K562 (cell line): Measurements from ENCODE around the gene NOL4L. TPM values are rescaled to one million over a fixed set of nuclear protein-coding genes. Genes with fewer than 3 reads are reported as not detected.

Experiments
- ARNT ChIP-seq, 2 experiments: fragments of 450-650 bp; IDR thresholded peaks; 2 replicates each; pipeline ENCODE4 v1.6.1; 2016; ENCODE audit warnings: mild to moderate bottlenecking in 1 of 2
- CREBBP ChIP-seq: IDR thresholded peaks from one replicate; pipeline ENCODE4 v1.6.1; 2012; ENCODE audit warnings: low read depth, mild to moderate bottlenecking, control low read depth, inconsistent platforms, low read length
- EP400 ChIP-seq: fragments of 450-650 bp; IDR thresholded peaks from 2 replicates; pipeline ENCODE4 v1.6.1; 2017; ENCODE audit warnings: antibody characterized with exemption, mild to moderate bottlenecking, moderate library complexity
- HDAC6 ChIP-seq: IDR thresholded peaks from 2 replicates; pipeline ENCODE4 v1.6.1; 2012; ENCODE audit warnings: low read depth, mild to moderate bottlenecking, control low read depth, inconsistent platforms, low read length, moderate library complexity
- MYNN ChIP-seq, 2 experiments: sonication (generic); formaldehyde crosslinking in 1 of 2; IDR thresholded peaks; 2 replicates each; pipeline versions ENCODE4 v1.5.0 to v1.6.1; 2016 to 2020; ENCODE audit warnings: antibody characterized with exemption in 1 of 2, missing genetic modification reagents in 1 of 2
- NR2C2 ChIP-seq, 2 experiments: fragments of 200-800 bp in 1 of 2; sonication (Bioruptor generic) in 1 of 2; sonication (generic) in 1 of 2; formaldehyde crosslinking in 1 of 2; IDR thresholded peaks; 2 replicates each; pipeline versions ENCODE4 v1.6.1 to v1.8.0; 2016 to 2022; ENCODE audit warnings: mild to moderate bottlenecking in 1 of 2, missing compliant biosample characterization in 1 of 2, missing genetic modification characterization in 1 of 2, missing genetic modification reagents in 1 of 2
- SOX6 ChIP-seq: fragments of 450-650 bp; IDR thresholded peaks from 2 replicates; pipeline ENCODE4 v1.6.1; 2014; ENCODE audit warnings: mild to moderate bottlenecking
- WHSC1 ChIP-seq: IDR thresholded peaks from one replicate; pipeline ENCODE4 v1.6.1; 2012; ENCODE audit warnings: low read length, control low read depth, inconsistent platforms
- polyA plus RNA-seq, 8 experiments: library from polyadenylated mRNA; depleted of rRNA in 4 of 8; stranded (reverse) in 5 of 8; unstranded in 3 of 8; fragments of >200 nt; fragmentation: Nextera tagmentation in 2 of 8; fragmentation: Illumina TruSeq in 1 of 8; extraction: Ambion mirVana in 2 of 8; extraction: Trizol in 1 of 8; gene quantifications; 2 replicates each; pipeline versions ENCODE4 v1.2.1 to v1.2.3, GENCODE V29; 2011 to 2014; ENCODE audit warnings: inconsistent platforms in 1 of 8, missing spikeins in 1 of 8
- total RNA-seq, 7 experiments: library from RNA; depleted of rRNA in 6 of 7; stranded (reverse); fragments of >200 nt in 6 of 7; fragmentation: Illumina TruSeq in 2 of 7; extraction: Trizol in 2 of 7; gene quantifications; 2 replicates each; pipeline versions ENCODE4 v1.2.1 to v1.2.3, GENCODE V29; 2011 to 2021; ENCODE audit warnings: low replicate concordance in 1 of 7
- TF ChIP-seq, protein P1 (sequence below), 2 experiments: fragments of 450-650 bp in 1 of 2; sonication (generic) in 1 of 2; formaldehyde crosslinking in 1 of 2; IDR thresholded peaks; 2 replicates each; pipeline versions ENCODE4 v1.7.1 to v1.9.0; 2016 to 2022; ENCODE audit warnings: inconsistent platforms in 1 of 2, mild to moderate bottlenecking in 1 of 2, missing genetic modification reagents in 1 of 2
- TF ChIP-seq, protein P2 (sequence below): sonication (generic); formaldehyde crosslinking; IDR thresholded peaks from 2 replicates; pipeline ENCODE4 v1.8.1; 2023; ENCODE audit warnings: missing genetic modification reagents, mild to moderate bottlenecking, borderline replicate concordance

NOL4L gene
- total and polyA plus RNA-seq, 9 of the 15 experiments (the other 6 are each of a cell fraction or from before 2014, with no cell fraction given) = 5.1 to 36.2 (median 13.6) TPM

DNA sequence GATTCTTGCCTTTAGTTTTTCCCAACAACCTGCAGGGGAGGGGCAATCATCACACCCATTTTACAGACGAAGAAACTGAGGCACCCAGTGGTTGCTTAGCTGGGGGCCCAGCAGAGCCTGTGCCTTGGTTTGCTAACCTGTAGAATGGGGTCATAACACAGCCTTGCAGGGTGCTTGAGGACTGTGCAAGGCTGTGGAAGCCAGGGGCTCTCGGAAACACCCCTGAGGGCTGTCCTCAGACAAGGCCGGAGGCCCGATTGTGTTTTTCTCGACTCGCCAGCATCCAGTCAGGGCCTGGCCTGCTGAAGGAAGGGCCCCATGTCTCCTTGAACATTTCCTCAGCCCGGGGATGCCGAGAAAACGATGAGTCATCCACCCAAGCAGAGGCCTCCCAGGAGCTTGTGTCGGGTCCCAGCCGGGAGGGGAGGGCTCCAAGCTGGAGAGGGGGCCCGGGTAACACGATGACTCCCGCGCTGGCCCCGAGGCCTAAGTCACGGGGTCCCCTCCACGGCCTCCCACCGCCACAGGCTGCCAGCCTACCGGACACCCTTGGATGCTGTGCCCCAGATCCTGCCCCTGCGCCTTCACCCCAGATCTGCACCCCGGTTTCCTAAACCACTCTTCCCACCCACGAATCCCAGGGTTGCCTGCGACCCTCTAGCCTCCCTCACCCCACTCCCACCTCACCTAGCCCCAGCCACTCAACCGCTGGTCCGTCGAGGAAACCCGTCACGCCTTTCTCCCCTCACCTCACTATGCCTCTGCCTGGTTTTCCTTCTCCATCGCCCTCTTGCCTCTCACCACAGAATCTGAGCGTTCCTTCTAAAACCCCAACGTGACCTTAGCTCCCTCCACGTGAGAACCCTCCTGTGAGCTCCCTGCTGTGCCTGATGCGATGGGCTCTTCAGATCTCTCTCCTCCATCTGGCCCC lies 10.6 kb downstream of the NOL4L start (continued):
- TF ChIP-seq SOX6 (0 out of 2 replicates have a peak, but pooled peaks have one; percentile 13), HDAC6 (no peak), EP400 (0 out of 2 replicates have a peak, but pooled peaks have one; percentile 6), WHSC1 (no peak), NR2C2 (CRISPR knock-in tag; IDR thresholded peaks at IDR 0.05) (no peak), NR2C2 (tag; IDR thresholded peaks at IDR 0.05) (peak; percentile 62), MYNN (IDR thresholded peaks at IDR 0.05) (0 out of 2 replicates have a peak, but pooled peaks have one; percentile 10), MYNN (CRISPR knock-in tag; IDR thresholded peaks at IDR 0.05) (no peak), CREBBP (no peak), ARNT (IDR thresholded peaks at IDR 0.05) (peak; percentile 33 to 79; a peak in 2 of 4 replicates)
- TF ChIP-seq, protein P1, sequence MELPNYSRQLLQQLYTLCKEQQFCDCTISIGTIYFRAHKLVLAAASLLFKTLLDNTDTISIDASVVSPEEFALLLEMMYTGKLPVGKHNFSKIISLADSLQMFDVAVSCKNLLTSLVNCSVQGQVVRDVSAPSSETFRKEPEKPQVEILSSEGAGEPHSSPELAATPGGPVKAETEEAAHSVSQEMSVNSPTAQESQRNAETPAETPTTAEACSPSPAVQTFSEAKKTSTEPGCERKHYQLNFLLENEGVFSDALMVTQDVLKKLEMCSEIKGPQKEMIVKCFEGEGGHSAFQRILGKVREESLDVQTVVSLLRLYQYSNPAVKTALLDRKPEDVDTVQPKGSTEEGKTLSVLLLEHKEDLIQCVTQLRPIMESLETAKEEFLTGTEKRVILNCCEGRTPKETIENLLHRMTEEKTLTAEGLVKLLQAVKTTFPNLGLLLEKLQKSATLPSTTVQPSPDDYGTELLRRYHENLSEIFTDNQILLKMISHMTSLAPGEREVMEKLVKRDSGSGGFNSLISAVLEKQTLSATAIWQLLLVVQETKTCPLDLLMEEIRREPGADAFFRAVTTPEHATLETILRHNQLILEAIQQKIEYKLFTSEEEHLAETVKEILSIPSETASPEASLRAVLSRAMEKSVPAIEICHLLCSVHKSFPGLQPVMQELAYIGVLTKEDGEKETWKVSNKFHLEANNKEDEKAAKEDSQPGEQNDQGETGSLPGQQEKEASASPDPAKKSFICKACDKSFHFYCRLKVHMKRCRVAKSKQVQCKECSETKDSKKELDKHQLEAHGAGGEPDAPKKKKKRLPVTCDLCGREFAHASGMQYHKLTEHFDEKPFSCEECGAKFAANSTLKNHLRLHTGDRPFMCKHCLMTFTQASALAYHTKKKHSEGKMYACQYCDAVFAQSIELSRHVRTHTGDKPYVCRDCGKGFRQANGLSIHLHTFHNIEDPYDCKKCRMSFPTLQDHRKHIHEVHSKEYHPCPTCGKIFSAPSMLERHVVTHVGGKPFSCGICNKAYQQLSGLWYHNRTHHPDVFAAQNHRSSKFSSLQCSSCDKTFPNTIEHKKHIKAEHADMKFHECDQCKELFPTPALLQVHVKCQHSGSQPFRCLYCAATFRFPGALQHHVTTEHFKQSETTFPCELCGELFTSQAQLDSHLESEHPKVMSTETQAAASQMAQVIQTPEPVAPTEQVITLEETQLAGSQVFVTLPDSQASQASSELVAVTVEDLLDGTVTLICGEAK (IDR thresholded peaks at IDR 0.05) = 0 out of 2 replicates have a peak, but pooled peaks have one; percentile 17
- TF ChIP-seq, protein P1 (CRISPR knock-in tag; IDR thresholded peaks at IDR 0.05) = no peak
- TF ChIP-seq, protein P2, sequence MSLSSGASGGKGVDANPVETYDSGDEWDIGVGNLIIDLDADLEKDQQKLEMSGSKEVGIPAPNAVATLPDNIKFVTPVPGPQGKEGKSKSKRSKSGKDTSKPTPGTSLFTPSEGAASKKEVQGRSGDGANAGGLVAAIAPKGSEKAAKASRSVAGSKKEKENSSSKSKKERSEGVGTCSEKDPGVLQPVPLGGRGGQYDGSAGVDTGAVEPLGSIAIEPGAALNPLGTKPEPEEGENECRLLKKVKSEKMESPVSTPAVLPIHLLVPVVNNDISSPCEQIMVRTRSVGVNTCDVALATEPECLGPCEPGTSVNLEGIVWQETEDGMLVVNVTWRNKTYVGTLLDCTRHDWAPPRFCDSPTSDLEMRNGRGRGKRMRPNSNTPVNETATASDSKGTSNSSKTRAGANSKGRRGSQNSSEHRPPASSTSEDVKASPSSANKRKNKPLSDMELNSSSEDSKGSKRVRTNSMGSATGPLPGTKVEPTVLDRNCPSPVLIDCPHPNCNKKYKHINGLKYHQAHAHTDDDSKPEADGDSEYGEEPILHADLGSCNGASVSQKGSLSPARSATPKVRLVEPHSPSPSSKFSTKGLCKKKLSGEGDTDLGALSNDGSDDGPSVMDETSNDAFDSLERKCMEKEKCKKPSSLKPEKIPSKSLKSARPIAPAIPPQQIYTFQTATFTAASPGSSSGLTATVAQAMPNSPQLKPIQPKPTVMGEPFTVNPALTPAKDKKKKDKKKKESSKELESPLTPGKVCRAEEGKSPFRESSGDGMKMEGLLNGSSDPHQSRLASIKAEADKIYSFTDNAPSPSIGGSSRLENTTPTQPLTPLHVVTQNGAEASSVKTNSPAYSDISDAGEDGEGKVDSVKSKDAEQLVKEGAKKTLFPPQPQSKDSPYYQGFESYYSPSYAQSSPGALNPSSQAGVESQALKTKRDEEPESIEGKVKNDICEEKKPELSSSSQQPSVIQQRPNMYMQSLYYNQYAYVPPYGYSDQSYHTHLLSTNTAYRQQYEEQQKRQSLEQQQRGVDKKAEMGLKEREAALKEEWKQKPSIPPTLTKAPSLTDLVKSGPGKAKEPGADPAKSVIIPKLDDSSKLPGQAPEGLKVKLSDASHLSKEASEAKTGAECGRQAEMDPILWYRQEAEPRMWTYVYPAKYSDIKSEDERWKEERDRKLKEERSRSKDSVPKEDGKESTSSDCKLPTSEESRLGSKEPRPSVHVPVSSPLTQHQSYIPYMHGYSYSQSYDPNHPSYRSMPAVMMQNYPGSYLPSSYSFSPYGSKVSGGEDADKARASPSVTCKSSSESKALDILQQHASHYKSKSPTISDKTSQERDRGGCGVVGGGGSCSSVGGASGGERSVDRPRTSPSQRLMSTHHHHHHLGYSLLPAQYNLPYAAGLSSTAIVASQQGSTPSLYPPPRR (CRISPR knock-in tag) = no peak
